ENCODE data around the gene CADPS2.

The CADPS2 gene

GRCh38 chr7:122651451-122651850 lies 234.8 kb downstream of the CADPS2 start:
- TF ChIP-seq MAX (IDR thresholded peaks at IDR 0.05) (no peak), TEAD4 (IDR thresholded peaks at IDR 0.05) (no peak), ZBTB7A (IDR thresholded peaks at IDR 0.05; ENCODE audit: low read depth) (no peak), CEBPB (IDR thresholded peaks at IDR 0.05) (no peak), REST (IDR thresholded peaks at IDR 0.05; ENCODE audit: low read depth) (no peak), RAD21 (IDR thresholded peaks at IDR 0.05; ENCODE audit: low read depth) (no peak), EP300 (IDR thresholded peaks at IDR 0.05; ENCODE audit: borderline replicate concordance) (no peak), NFIC (IDR thresholded peaks at IDR 0.05) (no peak), USF1 (IDR thresholded peaks at IDR 0.05) (no peak), FOXM1 (IDR thresholded peaks at IDR 0.05; ENCODE audit: borderline replicate concordance, low read depth) (no peak), TAF1 (IDR thresholded peaks at IDR 0.05; ENCODE audit: low read depth) (no peak), CREB1 (IDR thresholded peaks at IDR 0.05; ENCODE audit: low read depth) (no peak), TCF12 (IDR thresholded peaks at IDR 0.05; ENCODE audit: low read depth) (no peak), EGR1 (IDR thresholded peaks at IDR 0.05) (no peak), YY1 (IDR thresholded peaks at IDR 0.05; ENCODE audit: low read depth) (no peak)

GRCh38 chr7:122643250-122643649 lies 243.0 kb downstream of the CADPS2 start:
- TF ChIP-seq NFIC (IDR thresholded peaks at IDR 0.05) (no peak), FOXM1 (IDR thresholded peaks at IDR 0.05; ENCODE audit: borderline replicate concordance, low read depth) (no peak), REST (IDR thresholded peaks at IDR 0.05; ENCODE audit: low read depth) (no peak), USF1 (IDR thresholded peaks at IDR 0.05) (no peak), ZBTB7A (IDR thresholded peaks at IDR 0.05; ENCODE audit: low read depth) (no peak), CEBPB (IDR thresholded peaks at IDR 0.05) (no peak), EGR1 (IDR thresholded peaks at IDR 0.05) (no peak), MAX (IDR thresholded peaks at IDR 0.05) (no peak), CREB1 (IDR thresholded peaks at IDR 0.05; ENCODE audit: low read depth) (no peak), RAD21 (IDR thresholded peaks at IDR 0.05; ENCODE audit: low read depth) (no peak), TCF12 (IDR thresholded peaks at IDR 0.05; ENCODE audit: low read depth) (no peak), TAF1 (IDR thresholded peaks at IDR 0.05; ENCODE audit: low read depth) (no peak), TEAD4 (IDR thresholded peaks at IDR 0.05) (no peak)

- TF ChIP-seq EP300 (IDR thresholded peaks at IDR 0.05; ENCODE audit: borderline replicate concordance) (no peak), ZBTB7A (IDR thresholded peaks at IDR 0.05; ENCODE audit: low read depth) (no peak)
These were observed 247.8 kb downstream of the CADPS2 start for GRCh38 chr7:122638459-122638858.

- no peak for TF ChIP-seq ZBTB7A (IDR thresholded peaks at IDR 0.05; ENCODE audit: low read depth)
- TF ChIP-seq RAD21 (IDR thresholded peaks at IDR 0.05; ENCODE audit: low read depth), result no peak
- TF ChIP-seq MAX (IDR thresholded peaks at IDR 0.05), result no peak
- no peak for TF ChIP-seq USF1 (IDR thresholded peaks at IDR 0.05)
- TF ChIP-seq EGR1 (IDR thresholded peaks at IDR 0.05), result no peak
- no peak for TF ChIP-seq REST (IDR thresholded peaks at IDR 0.05; ENCODE audit: low read depth)
- TF ChIP-seq EP300 (IDR thresholded peaks at IDR 0.05; ENCODE audit: borderline replicate concordance), result no peak
- TF ChIP-seq YY1 (IDR thresholded peaks at IDR 0.05; ENCODE audit: low read depth), result no peak
- no peak for TF ChIP-seq NFIC (IDR thresholded peaks at IDR 0.05)
- no peak for TF ChIP-seq TCF12 (IDR thresholded peaks at IDR 0.05; ENCODE audit: low read depth)
These were observed 248.5 kb downstream of the CADPS2 start for GRCh38 chr7:122637784-122638183.
